ENCODE data around the gene RASGRP2.

The RASGRP2 gene

GRCh38 chr11:64713781-64714363 lies 30.1 kb downstream of the RASGRP2 start:
- peaks cover 8 to 14% of the 10 kb centered on the region in 2 experiments for H3K4me1 ChIP-seq (ENCODE audit: control insufficient read depth in 1 of 2, insufficient read depth in 1 of 2, low read depth in 1 of 2, low read length in 1 of 2)
- no peaks in the 10 kb centered on the region for H3K36me3 ChIP-seq
- H3K9me3 ChIP-seq, result no peaks in the 10 kb centered on the region
- H3K4me3 ChIP-seq (ENCODE audit: low read depth in 1 of 2, low read length in 1 of 2), result no peak overlapping the region
- peaks cover 100% of the 10 kb centered on the region for H3K27me3 ChIP-seq
- H3K27ac ChIP-seq, result no peak overlapping the region
- no peak for TF ChIP-seq CTCF (IDR thresholded peaks at IDR 0.05)

DNA sequence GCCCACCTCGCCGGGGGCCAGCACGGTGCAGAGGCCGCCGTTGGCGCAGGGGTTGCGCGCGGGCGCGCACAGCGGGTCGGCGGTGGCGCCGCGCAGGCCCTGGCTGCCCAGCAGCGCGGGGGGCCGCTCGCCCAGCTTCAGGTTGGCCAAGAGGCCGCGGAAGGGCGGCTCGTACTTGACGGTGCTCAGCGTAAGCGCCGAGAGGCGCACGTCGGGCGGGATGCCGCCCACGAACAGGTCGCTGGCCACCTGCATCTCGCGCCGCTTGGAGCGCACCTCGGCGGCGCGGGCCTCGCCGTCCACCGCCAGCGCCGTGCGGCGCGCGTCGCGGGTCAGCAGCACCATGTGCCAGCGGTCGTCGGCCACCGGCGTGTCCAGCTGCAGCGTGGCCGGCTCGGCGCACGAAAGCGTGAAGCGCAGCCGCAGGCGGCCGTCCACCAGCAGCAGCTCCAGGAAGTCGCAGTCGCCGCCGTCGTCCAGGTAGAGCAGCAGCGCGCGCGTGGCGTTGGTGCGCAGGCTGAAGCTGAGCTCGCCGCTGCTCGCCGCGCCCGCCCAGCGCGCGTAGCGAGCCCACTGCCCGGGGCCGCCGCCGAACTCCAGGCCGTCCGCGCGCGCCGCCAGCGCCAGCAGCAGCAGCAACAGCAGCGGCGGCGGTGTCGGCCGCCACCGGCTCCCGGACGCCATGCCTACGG lies 30.8 kb downstream of the RASGRP2 start:
- Histone ChIP-seq H3K27ac (no peak overlapping the region), H3K36me3 (no peaks in the 10 kb centered on the region), H3K4me3 (ENCODE audit: low read depth in 1 of 2, low read length in 1 of 2) (no peak overlapping the region), H3K9me3 (no peaks in the 10 kb centered on the region), H3K27me3 (peaks cover 100% of the 10 kb centered on the region), H3K4me1 (ENCODE audit: control insufficient read depth in 1 of 2, insufficient read depth in 1 of 2, low read depth in 1 of 2, low read length in 1 of 2) (peaks cover 8 to 14% of the 10 kb centered on the region in 2 experiments)
- TF ChIP-seq CTCF (IDR thresholded peaks at IDR 0.05), result no peak

- H3K4me1 ChIP-seq (ENCODE audit: control insufficient read depth in 1 of 2, insufficient read depth in 1 of 2, low read depth in 1 of 2, low read length in 1 of 2), result peaks cover 8 to 14% of the 10 kb centered on the region in 2 experiments
- peaks cover 100% of the 10 kb centered on the region for H3K27me3 ChIP-seq
- no peak overlapping the region for H3K4me3 ChIP-seq (ENCODE audit: low read depth in 1 of 2, low read length in 1 of 2)
- no peak for TF ChIP-seq CTCF (IDR thresholded peaks at IDR 0.05)
- H3K27ac ChIP-seq, result no peak overlapping the region
- H3K36me3 ChIP-seq, result no peaks in the 10 kb centered on the region
- H3K9me3 ChIP-seq, result no peaks in the 10 kb centered on the region
Measured at GRCh38 chr11:64712430-64713015, 31.4 kb downstream of the RASGRP2 start.

- H3K27ac ChIP-seq, result no peak overlapping the region
- H3K4me3 ChIP-seq (ENCODE audit: low read depth in 1 of 2, low read length in 1 of 2), result no peak overlapping the region
- H3K9me3 ChIP-seq, result no peaks in the 10 kb centered on the region
- TF ChIP-seq CTCF (IDR thresholded peaks at IDR 0.05), result no peak
- no peaks in the 10 kb centered on the region for H3K36me3 ChIP-seq
- H3K27me3 ChIP-seq, result peaks cover 97% of the 10 kb centered on the region
- peaks cover 8 to 14% of the 10 kb centered on the region in 2 experiments for H3K4me1 ChIP-seq (ENCODE audit: control insufficient read depth in 1 of 2, insufficient read depth in 1 of 2, low read depth in 1 of 2, low read length in 1 of 2)
Measured at GRCh38 chr11:64711956-64712362, 32.0 kb downstream of the RASGRP2 start.

DNA sequence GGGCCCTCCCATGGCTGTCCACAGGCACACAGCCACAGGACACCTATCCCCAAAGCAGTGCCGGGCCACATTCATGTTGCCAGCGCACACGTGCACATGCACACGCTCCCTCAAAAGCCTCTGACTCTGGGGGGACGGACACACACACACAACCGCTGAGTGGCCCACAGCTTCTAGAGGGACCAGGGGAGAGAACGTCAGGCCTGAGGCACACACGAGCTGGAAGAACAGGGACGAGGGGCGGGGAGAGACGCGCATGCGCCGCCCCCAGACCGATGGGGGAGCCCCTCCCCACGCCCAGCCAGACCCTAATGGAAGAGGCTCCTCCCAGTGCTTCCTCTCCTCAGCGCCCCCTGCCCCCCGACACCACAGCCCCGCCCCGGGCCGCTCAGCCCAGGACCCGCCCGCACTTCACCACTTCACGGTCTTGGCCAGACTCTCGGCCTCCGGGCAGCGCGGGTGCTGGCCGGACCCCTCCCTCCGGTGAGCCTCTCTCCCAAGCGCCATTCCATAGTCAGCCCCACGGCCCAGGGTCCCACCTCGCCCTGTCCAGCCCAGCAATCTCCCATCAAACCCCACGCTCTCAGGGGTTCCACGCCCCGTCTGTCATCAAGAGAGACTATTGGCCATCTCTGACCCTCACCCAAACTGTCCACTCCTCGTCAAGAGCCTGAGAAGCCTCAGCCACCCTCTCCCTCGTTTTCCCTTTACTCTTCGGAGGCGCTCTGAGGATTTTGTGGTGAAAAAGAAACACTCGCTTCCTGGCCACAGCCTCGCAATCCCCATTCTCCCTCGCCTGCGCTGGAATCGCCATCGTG lies 32.6 kb downstream of the RASGRP2 start:
- Histone ChIP-seq H3K9me3 (no peaks in the 10 kb centered on the region), H3K36me3 (no peaks in the 10 kb centered on the region), H3K4me3 (ENCODE audit: low read depth in 1 of 2, low read length in 1 of 2) (no peak overlapping the region), H3K27me3 (peaks cover 91% of the 10 kb centered on the region), H3K27ac (no peak overlapping the region), H3K4me1 (ENCODE audit: control insufficient read depth in 1 of 2, insufficient read depth in 1 of 2, low read depth in 1 of 2, low read length in 1 of 2) (peaks cover 8 to 14% of the 10 kb centered on the region in 2 experiments)
- TF ChIP-seq CTCF (IDR thresholded peaks at IDR 0.05), result no peak
